ENCODE data around the gene MC3R. TPM values are rescaled to one million over a fixed set of nuclear protein-coding genes. Genes with fewer than 3 reads are reported as not detected.

MC3R gene
- total RNA-seq, 4 donors from 2014 or later, result not detected

GRCh38 chr20:56285496-56285895 is 37.0 kb downstream of the MC3R start:
- no peak for DNase-seq
- Histone ChIP-seq H3K27me3 (no peaks in the 10 kb centered on the region), H3K27ac (no peak overlapping the region), H3K4me1 (no peaks in the 10 kb centered on the region), H3K9me3 (no peaks in the 10 kb centered on the region), H3K36me3 (no peaks in the 10 kb centered on the region), H3K4me3 (no peak overlapping the region)
- no peak for TF ChIP-seq POLR2A (IDR thresholded peaks at IDR 0.05)
- TF ChIP-seq POLR2AphosphoS5 (IDR thresholded peaks at IDR 0.05), result no peak
- intact Hi-C loops (cut with DNase I; ENCODE audit: low total_unique reads), result no loop called here
- in situ Hi-C loops (cut with MboI; ENCODE audit: low pct_ligation_motif_present in 1 of 4, low pct_unique_long_range_greater_than_20kb in 1 of 4, low sequenced_read_pairs in 3 of 4), result loop anchor here in 1 of 4 donors (25.0 kb wide), 1 partner anchor 98 kb away; no protein-coding TSS in a partner anchor
- 84 to 89% methylated on average over 3 of the region's 3 CpGs for WGBS, 2 donors (ENCODE audit: low coverage in 1 of 2)

DNA sequence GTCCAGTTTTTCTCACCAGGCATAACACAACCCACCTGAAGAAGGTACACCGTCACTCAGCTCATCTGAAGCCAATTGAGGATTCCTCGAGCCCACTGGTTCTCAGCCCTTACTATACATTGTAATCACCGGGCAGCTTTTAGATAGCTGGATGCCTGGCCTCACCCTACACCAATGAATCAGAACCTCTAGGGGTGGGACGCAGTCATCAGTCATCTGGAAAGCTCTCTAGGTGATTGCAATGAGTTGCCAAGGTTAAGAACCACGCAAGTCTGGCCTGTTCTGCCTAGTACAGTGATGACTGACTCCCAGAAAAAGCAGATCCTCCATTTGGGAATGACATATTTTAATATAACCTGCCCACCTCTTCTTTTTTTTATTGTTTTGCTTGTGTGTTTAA is 41.1 kb downstream of the MC3R start:
- Histone ChIP-seq H3K4me3 (no peak overlapping the region), H3K27me3 (no peaks in the 10 kb centered on the region), H3K27ac (no peak overlapping the region), H3K9me3 (no peaks in the 10 kb centered on the region), H3K4me1 (no peaks in the 10 kb centered on the region), H3K36me3 (no peaks in the 10 kb centered on the region)
- no peak for DNase-seq
- TF ChIP-seq, protein P1, sequence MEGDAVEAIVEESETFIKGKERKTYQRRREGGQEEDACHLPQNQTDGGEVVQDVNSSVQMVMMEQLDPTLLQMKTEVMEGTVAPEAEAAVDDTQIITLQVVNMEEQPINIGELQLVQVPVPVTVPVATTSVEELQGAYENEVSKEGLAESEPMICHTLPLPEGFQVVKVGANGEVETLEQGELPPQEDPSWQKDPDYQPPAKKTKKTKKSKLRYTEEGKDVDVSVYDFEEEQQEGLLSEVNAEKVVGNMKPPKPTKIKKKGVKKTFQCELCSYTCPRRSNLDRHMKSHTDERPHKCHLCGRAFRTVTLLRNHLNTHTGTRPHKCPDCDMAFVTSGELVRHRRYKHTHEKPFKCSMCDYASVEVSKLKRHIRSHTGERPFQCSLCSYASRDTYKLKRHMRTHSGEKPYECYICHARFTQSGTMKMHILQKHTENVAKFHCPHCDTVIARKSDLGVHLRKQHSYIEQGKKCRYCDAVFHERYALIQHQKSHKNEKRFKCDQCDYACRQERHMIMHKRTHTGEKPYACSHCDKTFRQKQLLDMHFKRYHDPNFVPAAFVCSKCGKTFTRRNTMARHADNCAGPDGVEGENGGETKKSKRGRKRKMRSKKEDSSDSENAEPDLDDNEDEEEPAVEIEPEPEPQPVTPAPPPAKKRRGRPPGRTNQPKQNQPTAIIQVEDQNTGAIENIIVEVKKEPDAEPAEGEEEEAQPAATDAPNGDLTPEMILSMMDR (IDR thresholded peaks at IDR 0.05), result no peak
- no peak for TF ChIP-seq POLR2AphosphoS5 (IDR thresholded peaks at IDR 0.05)
- intact Hi-C loops (cut with DNase I; ENCODE audit: low total_unique reads), result no loop called here
- in situ Hi-C loops (cut with MboI; ENCODE audit: low pct_ligation_motif_present in 1 of 4, low pct_unique_long_range_greater_than_20kb in 1 of 4, low sequenced_read_pairs in 3 of 4), result loop anchor here in 1 of 4 donors (25.0 kb wide), 1 partner anchor 102 kb away; no protein-coding TSS in a partner anchor
- WGBS, 2 donors (ENCODE audit: low coverage in 1 of 2), result 67 to 78% methylated on average over 3 to 5 of the region's 5 CpGs

DNA sequence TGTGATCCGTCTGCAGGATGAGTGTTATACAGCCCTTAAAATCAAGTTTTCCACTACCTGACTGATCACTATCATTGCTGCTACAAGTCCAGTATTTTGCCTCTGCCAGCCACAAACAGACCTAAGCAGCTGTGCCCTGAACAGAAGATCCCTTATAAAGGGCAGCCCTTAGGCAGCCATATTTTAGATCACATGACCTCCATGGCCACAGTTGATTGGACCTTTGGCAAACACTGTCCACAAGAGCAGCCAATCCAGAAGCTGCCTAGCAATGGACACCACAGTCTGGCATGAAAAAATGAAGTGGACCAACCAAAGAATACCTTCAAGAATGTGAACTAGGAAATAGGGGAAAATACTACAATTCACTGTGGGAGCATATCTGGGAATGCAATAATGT is 50.8 kb downstream of the MC3R start:
- intact Hi-C loops (cut with DNase I; ENCODE audit: low total_unique reads), result no loop called here
- 50 to 88% methylated on average over 1 of the region's 1 CpG for WGBS, 2 donors (ENCODE audit: low coverage in 1 of 2)
- H3K36me3 ChIP-seq, result no peaks in the 10 kb centered on the region

More for the DNA sequence above, 50.8 kb downstream of the MC3R start:
- in situ Hi-C loops (cut with MboI; ENCODE audit: low pct_ligation_motif_present in 1 of 4, low pct_unique_long_range_greater_than_20kb in 1 of 4, low sequenced_read_pairs in 3 of 4), result loop anchor here in 1 of 4 donors (25.0 kb wide), 1 partner anchor 112 kb away; no protein-coding TSS in a partner anchor
- no peak for DNase-seq
- Histone ChIP-seq H3K27me3 (peaks cover 4% of the 10 kb centered on the region), H3K4me3 (no peak overlapping the region), H3K4me1 (no peaks in the 10 kb centered on the region), H3K9me3 (no peaks in the 10 kb centered on the region), H3K27ac (no peak overlapping the region)
- TF ChIP-seq POLR2A (IDR thresholded peaks at IDR 0.05) (no peak), POLR2AphosphoS5 (IDR thresholded peaks at IDR 0.05) (no peak), EP300 (IDR thresholded peaks at IDR 0.05; ENCODE audit: low read depth) (no peak)
- TF ChIP-seq, protein P1 (IDR thresholded peaks at IDR 0.05), result no peak

Small RNAs within 50 kb of the gene (small RNA-seq; reads per million reads assigned to genes)
- 0 to 0.14 (median 0) reads per million in 4 donors for gene RNA5SP487

Other genes starting within 250 kb of the MC3R start
- gene CBLN4, start 243.2 kb upstream of the MC3R start, total RNA-seq, result under 1 TPM in 1 of 4 donors, not detected in 3; 0.14 TPM
- gene FAM210B, start 110.2 kb downstream of the MC3R start, total RNA-seq, result 10 to 100 TPM; 15.3 to 30.7 (median 25.5) TPM
- 10 to 100 TPM in 1 of 4 donors, 1 to 10 TPM in 2, under 1 TPM in 1; 0.75 to 12.4 (median 4.9) TPM for gene AURKA, start 143.5 kb downstream of the MC3R start, total RNA-seq
- 10 to 100 TPM in 2 of 4 donors, 1 to 10 TPM in 2; 5.2 to 21.8 (median 14.2) TPM for gene CSTF1, start 143.9 kb downstream of the MC3R start, total RNA-seq
- 1 to 10 TPM in 3 of 4 donors, not detected in 1; 1.1 to 1.4 (median 1.1) TPM for gene CASS4, start 163.5 kb downstream of the MC3R start, total RNA-seq
- 100 to 1,000 TPM in 1 of 4 donors, 10 to 100 TPM in 3; 49.5 to 130 (median 50.5) TPM for gene RTF2, start 219.9 kb downstream of the MC3R start, total RNA-seq